GM23338 (cell line): ENCODE data around the gene EGR1. TPM values are rescaled to one million over a fixed set of nuclear protein-coding genes. Genes with fewer than 3 reads are reported as not detected.

Experiments
- ATAC-seq: fragments of 200-7000 bp; cut with Tn5 transposase; 3 replicates; pipeline ENCODE4 v1.9.1; 2020
- DNase-seq: peaks from one replicate; pipeline ENCODE4 v3.0.0-alpha.2; 2015; ENCODE audit warnings: low spot score
- H2AFZ ChIP-seq: fragments of 200-600 bp; sonication (generic); 2 replicates; pipeline ENCODE4 v1.8.0; 2016; ENCODE audit warnings: antibody characterized with exemption, mild to moderate bottlenecking, moderate library complexity
- H3F3A ChIP-seq: fragments of 200-600 bp; sonication (generic); replicated peaks from 2 replicates; pipeline ENCODE4 v1.8.0; 2017; ENCODE audit warnings: antibody characterized with exemption, mixed run types, low read depth
- H3K27ac ChIP-seq: fragments of 200-600 bp; sonication (generic); 2 replicates; pipeline ENCODE4 v1.6.1; 2016; ENCODE audit warnings: low read depth
- H3K27me3 ChIP-seq: fragments of 200-600 bp; sonication (generic); 2 replicates; pipeline ENCODE4 v1.8.0; 2016; ENCODE audit warnings: mild to moderate bottlenecking, mixed run types, moderate library complexity; ENCODE audit not compliant: insufficient read depth
- H3K36me3 ChIP-seq: fragments of 200-600 bp; sonication (generic); 2 replicates; pipeline ENCODE4 v1.8.0; 2016; ENCODE audit warnings: mild to moderate bottlenecking; ENCODE audit not compliant: insufficient read depth
- H3K4me1 ChIP-seq: fragments of 200-600 bp; sonication (generic); 2 replicates; pipeline ENCODE4 v1.8.0; 2016; ENCODE audit warnings: mild to moderate bottlenecking, moderate library complexity; ENCODE audit not compliant: insufficient read depth
- H3K4me2 ChIP-seq: fragments of 200-600 bp; sonication (generic); 2 replicates; pipeline ENCODE4 v1.7.1; 2017; ENCODE audit warnings: mixed run types
- H3K4me3 ChIP-seq: fragments of 200-600 bp; sonication (generic); 2 replicates; pipeline ENCODE4 v1.6.1; 2016; ENCODE audit warnings: mixed run types
- H3K79me2 ChIP-seq: fragments of 200-600 bp; sonication (generic); replicated peaks from 2 replicates; pipeline ENCODE4 v1.8.0; 2017; ENCODE audit warnings: mild to moderate bottlenecking; ENCODE audit not compliant: insufficient read depth
- H3K9me2 ChIP-seq: fragments of 200-600 bp; sonication (generic); 2 replicates; pipeline ENCODE4 v1.8.0; 2017; ENCODE audit not compliant: insufficient read depth
- H4K20me1 ChIP-seq: fragments of 200-600 bp; sonication (generic); replicated peaks from 2 replicates; pipeline ENCODE4 v1.8.0; 2017; ENCODE audit warnings: mild to moderate bottlenecking; ENCODE audit not compliant: insufficient read depth
- H3K27ac Mint-ChIP-seq: 2 replicates; pipeline ENCODE4 v1.8.0; 2020; ENCODE audit warnings: inconsistent platforms, mild to moderate bottlenecking, moderate library complexity, mixed read lengths
- H3K27me3 Mint-ChIP-seq: 3 replicates; pipeline ENCODE4 v1.8.0; 2022; ENCODE audit warnings: low read depth, mild to moderate bottlenecking, moderate library complexity, mixed read lengths, inconsistent platforms; ENCODE audit not compliant: insufficient read depth, poor library complexity
- H3K36me3 Mint-ChIP-seq: 3 replicates; pipeline ENCODE4 v1.8.0; 2021; ENCODE audit warnings: low read depth, mild to moderate bottlenecking, inconsistent platforms, moderate library complexity, mixed read lengths
- H3K4me1 Mint-ChIP-seq: 3 replicates; pipeline ENCODE4 v1.8.0; 2020; ENCODE audit warnings: mild to moderate bottlenecking, inconsistent platforms, mixed read lengths
- H3K4me3 Mint-ChIP-seq: 3 replicates; pipeline ENCODE4 v1.8.0; 2021; ENCODE audit warnings: moderate library complexity, mild to moderate bottlenecking, inconsistent platforms, mixed read lengths
- H3K9me3 Mint-ChIP-seq: 3 replicates; pipeline ENCODE4 v1.8.0; 2020; ENCODE audit warnings: moderate library complexity, mild to moderate bottlenecking, inconsistent platforms, mixed read lengths
- CREB1 ChIP-seq: fragments of 250-450 bp; sonication (Bioruptor Pico); IDR thresholded peaks from 2 replicates; pipeline ENCODE4 v1.5.0; 2020; ENCODE audit warnings: low read depth, mild to moderate bottlenecking, moderate library complexity
- EZH2 ChIP-seq: fragments of 200-600 bp; sonication (generic); IDR thresholded peaks from one replicate; pipeline ENCODE4 v1.8.0; 2017; ENCODE audit warnings: antibody characterized with exemption, mild to moderate bottlenecking, low read depth; ENCODE audit not compliant: unreplicated experiment
- EZH2phosphoT487 ChIP-seq: fragments of 200-600 bp; sonication (generic); IDR thresholded peaks from one replicate; pipeline ENCODE4 v1.8.1; 2018; ENCODE audit warnings: antibody characterized with exemption; ENCODE audit not compliant: unreplicated experiment
- JUNB ChIP-seq: IDR thresholded peaks from one replicate; pipeline ENCODE4 v1.6.1; 2016; ENCODE audit warnings: antibody characterized with exemption; ENCODE audit not compliant: unreplicated experiment
- NANOG ChIP-seq: IDR thresholded peaks from 2 replicates; pipeline ENCODE4 v1.6.1; 2016; ENCODE audit warnings: antibody characterized with exemption, borderline replicate concordance
- POLR2AphosphoS5 ChIP-seq: IDR thresholded peaks from 2 replicates; pipeline ENCODE4 v1.6.1; 2016; ENCODE audit warnings: antibody characterized with exemption, low read depth
- STAT1 ChIP-seq: IDR thresholded peaks from one replicate; pipeline ENCODE4 v1.6.1; 2016; ENCODE audit warnings: antibody characterized with exemption; ENCODE audit not compliant: unreplicated experiment
- ZNF114 ChIP-seq: fragments of 250-450 bp; sonication (Bioruptor Pico); IDR thresholded peaks from 2 replicates; pipeline ENCODE4 v1.5.0; 2020; ENCODE audit warnings: mild to moderate bottlenecking, moderate library complexity
- ZNF331 ChIP-seq: fragments of 250-450 bp; sonication (Bioruptor Pico); IDR thresholded peaks from 2 replicates; pipeline ENCODE4 v1.5.0; 2020; ENCODE audit warnings: low read depth, mild to moderate bottlenecking, moderate library complexity
- polyA plus RNA-seq: library from polyadenylated mRNA; unstranded; fragments of >200 nt; fragmentation: Nextera tagmentation; extraction: Ambion mirVana; gene quantifications from 2 replicates; pipeline ENCODE4 v1.2.1, GENCODE V29; 2016
- total RNA-seq: library from RNA; depleted of rRNA; stranded (reverse); fragments of >200 nt; shearing (Covaris generic); gene quantifications from 2 replicates; pipeline ENCODE4 v1.2.3, GENCODE V29; 2014
- TF ChIP-seq, protein P1 (sequence below): fragments of 250-450 bp; sonication (Bioruptor Pico); IDR thresholded peaks from 2 replicates; pipeline ENCODE4 v1.5.0; 2020; ENCODE audit warnings: mild to moderate bottlenecking, moderate library complexity
- TF ChIP-seq, protein P2 (sequence below): IDR thresholded peaks from one replicate; pipeline ENCODE4 v1.6.1; 2018; ENCODE audit warnings: antibody characterized with exemption; ENCODE audit not compliant: unreplicated experiment
- TF ChIP-seq, protein P3 (sequence below): IDR thresholded peaks from 2 replicates; pipeline ENCODE4 v1.6.1; 2016; ENCODE audit warnings: antibody characterized with exemption
- TF ChIP-seq, protein P4 (sequence below), 2 experiments: fragments of 200-600 bp in 1 of 2; sonication (generic) in 1 of 2; conservative IDR thresholded peaks; 2 replicates each; pipeline versions ENCODE4 v1.5.1 to v1.6.1; 2016 to 2017; ENCODE audit warnings: antibody characterized with exemption in 2 of 2, low read depth in 2 of 2, mild to moderate bottlenecking in 2 of 2, moderate library complexity in 1 of 2

The EGR1 gene
- total and polyA plus RNA-seq, 2 experiments from 2014 or later: 13.5 to 60.3 TPM

DNA sequence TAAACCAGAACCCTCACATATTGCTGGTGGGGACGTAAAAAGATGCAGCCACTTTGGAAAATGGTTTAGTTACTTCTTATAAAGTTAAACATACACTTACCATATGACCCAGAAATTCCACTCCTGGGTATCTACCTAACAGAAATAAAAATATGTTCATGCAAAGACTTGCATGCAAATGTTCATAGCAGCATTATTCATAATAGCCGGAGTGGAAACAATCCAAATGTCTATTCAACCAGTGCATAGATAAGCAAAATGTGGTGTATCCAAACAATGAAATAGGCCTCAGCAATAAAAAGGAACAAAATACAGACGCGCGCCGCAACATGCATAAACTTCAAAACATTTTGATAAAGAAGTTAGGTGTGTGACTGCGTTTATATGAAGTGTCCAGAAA lies 11.6 kb downstream of the EGR1 start:
- Mint-ChIP-seq H3K27ac (no peak overlapping the region), H3K36me3 (no peaks in the 10 kb centered on the region), H3K4me3 (no peak overlapping the region), H3K4me1 (peaks cover 7% of the 10 kb centered on the region; the same call in 2 of the 3 replicates), H3K27me3 (peaks cover 7% of the 10 kb centered on the region), H3K9me3 (no peaks in the 10 kb centered on the region)
- no peaks in the 10 kb centered on the region for H3F3A ChIP-seq
- no peaks in the 10 kb centered on the region for H3K79me2 ChIP-seq
- DNase-seq (no peak), ATAC-seq (no peak)
- H3K4me1 ChIP-seq: peaks cover 5% of the 10 kb centered on the region
- no peaks in the 10 kb centered on the region for H3K27me3 ChIP-seq
- no peaks in the 10 kb centered on the region for H3K9me2 ChIP-seq
- no peak overlapping the region for H2AFZ ChIP-seq
- H3K4me2 ChIP-seq: no peak overlapping the region
- H3K27ac ChIP-seq: no peak overlapping the region
- no peak overlapping the region for H3K4me3 ChIP-seq
- no peaks in the 10 kb centered on the region for H3K36me3 ChIP-seq
- H4K20me1 ChIP-seq: no peaks in the 10 kb centered on the region
- TF ChIP-seq JUNB (no peak), CREB1 (CRISPR knock-in tag) (no peak), EZH2phosphoT487 (no peak), ZNF331 (no peak), NANOG (no peak), EZH2 (no peak), STAT1 (no peak), POLR2AphosphoS5 (no peak), ZNF114 (CRISPR knock-in tag) (no peak)
- TF ChIP-seq, protein P1, sequence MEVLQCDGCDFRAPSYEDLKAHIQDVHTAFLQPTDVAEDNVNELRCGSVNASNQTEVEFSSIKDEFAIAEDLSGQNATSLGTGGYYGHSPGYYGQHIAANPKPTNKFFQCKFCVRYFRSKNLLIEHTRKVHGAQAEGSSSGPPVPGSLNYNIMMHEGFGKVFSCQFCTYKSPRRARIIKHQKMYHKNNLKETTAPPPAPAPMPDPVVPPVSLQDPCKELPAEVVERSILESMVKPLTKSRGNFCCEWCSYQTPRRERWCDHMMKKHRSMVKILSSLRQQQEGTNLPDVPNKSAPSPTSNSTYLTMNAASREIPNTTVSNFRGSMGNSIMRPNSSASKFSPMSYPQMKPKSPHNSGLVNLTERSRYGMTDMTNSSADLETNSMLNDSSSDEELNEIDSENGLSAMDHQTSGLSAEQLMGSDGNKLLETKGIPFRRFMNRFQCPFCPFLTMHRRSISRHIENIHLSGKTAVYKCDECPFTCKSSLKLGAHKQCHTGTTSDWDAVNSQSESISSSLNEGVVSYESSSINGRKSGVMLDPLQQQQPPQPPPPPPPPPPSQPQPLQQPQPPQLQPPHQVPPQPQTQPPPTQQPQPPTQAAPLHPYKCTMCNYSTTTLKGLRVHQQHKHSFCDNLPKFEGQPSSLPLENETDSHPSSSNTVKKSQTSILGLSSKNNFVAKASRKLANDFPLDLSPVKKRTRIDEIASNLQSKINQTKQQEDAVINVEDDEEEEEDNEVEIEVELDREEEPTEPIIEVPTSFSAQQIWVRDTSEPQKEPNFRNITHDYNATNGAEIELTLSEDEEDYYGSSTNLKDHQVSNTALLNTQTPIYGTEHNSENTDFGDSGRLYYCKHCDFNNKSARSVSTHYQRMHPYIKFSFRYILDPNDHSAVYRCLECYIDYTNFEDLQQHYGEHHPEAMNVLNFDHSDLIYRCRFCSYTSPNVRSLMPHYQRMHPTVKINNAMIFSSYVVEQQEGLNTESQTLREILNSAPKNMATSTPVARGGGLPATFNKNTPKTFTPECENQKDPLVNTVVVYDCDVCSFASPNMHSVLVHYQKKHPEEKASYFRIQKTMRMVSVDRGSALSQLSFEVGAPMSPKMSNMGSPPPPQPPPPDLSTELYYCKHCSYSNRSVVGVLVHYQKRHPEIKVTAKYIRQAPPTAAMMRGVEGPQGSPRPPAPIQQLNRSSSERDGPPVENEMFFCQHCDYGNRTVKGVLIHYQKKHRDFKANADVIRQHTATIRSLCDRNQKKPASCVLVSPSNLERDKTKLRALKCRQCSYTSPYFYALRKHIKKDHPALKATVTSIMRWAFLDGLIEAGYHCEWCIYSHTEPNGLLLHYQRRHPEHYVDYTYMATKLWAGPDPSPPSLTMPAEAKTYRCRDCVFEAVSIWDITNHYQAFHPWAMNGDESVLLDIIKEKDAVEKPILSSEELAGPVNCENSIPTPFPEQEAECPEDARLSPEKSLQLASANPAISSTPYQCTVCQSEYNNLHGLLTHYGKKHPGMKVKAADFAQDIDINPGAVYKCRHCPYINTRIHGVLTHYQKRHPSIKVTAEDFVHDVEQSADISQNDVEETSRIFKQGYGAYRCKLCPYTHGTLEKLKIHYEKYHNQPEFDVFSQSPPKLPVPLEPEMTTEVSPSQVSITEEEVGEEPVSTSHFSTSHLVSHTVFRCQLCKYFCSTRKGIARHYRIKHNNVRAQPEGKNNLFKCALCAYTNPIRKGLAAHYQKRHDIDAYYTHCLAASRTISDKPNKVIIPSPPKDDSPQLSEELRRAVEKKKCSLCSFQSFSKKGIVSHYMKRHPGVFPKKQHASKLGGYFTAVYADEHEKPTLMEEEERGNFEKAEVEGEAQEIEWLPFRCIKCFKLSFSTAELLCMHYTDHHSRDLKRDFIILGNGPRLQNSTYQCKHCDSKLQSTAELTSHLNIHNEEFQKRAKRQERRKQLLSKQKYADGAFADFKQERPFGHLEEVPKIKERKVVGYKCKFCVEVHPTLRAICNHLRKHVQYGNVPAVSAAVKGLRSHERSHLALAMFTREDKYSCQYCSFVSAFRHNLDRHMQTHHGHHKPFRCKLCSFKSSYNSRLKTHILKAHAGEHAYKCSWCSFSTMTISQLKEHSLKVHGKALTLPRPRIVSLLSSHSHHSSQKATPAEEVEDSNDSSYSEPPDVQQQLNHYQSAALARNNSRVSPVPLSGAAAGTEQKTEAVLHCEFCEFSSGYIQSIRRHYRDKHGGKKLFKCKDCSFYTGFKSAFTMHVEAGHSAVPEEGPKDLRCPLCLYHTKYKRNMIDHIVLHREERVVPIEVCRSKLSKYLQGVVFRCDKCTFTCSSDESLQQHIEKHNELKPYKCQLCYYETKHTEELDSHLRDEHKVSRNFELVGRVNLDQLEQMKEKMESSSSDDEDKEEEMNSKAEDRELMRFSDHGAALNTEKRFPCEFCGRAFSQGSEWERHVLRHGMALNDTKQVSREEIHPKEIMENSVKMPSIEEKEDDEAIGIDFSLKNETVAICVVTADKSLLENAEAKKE (CRISPR knock-in tag): no peak
- TF ChIP-seq, protein P2, sequence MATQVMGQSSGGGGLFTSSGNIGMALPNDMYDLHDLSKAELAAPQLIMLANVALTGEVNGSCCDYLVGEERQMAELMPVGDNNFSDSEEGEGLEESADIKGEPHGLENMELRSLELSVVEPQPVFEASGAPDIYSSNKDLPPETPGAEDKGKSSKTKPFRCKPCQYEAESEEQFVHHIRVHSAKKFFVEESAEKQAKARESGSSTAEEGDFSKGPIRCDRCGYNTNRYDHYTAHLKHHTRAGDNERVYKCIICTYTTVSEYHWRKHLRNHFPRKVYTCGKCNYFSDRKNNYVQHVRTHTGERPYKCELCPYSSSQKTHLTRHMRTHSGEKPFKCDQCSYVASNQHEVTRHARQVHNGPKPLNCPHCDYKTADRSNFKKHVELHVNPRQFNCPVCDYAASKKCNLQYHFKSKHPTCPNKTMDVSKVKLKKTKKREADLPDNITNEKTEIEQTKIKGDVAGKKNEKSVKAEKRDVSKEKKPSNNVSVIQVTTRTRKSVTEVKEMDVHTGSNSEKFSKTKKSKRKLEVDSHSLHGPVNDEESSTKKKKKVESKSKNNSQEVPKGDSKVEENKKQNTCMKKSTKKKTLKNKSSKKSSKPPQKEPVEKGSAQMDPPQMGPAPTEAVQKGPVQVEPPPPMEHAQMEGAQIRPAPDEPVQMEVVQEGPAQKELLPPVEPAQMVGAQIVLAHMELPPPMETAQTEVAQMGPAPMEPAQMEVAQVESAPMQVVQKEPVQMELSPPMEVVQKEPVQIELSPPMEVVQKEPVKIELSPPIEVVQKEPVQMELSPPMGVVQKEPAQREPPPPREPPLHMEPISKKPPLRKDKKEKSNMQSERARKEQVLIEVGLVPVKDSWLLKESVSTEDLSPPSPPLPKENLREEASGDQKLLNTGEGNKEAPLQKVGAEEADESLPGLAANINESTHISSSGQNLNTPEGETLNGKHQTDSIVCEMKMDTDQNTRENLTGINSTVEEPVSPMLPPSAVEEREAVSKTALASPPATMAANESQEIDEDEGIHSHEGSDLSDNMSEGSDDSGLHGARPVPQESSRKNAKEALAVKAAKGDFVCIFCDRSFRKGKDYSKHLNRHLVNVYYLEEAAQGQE: no peak
- TF ChIP-seq, protein P3, sequence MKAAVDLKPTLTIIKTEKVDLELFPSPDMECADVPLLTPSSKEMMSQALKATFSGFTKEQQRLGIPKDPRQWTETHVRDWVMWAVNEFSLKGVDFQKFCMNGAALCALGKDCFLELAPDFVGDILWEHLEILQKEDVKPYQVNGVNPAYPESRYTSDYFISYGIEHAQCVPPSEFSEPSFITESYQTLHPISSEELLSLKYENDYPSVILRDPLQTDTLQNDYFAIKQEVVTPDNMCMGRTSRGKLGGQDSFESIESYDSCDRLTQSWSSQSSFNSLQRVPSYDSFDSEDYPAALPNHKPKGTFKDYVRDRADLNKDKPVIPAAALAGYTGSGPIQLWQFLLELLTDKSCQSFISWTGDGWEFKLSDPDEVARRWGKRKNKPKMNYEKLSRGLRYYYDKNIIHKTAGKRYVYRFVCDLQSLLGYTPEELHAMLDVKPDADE: no peak
- TF ChIP-seq, protein P4, sequence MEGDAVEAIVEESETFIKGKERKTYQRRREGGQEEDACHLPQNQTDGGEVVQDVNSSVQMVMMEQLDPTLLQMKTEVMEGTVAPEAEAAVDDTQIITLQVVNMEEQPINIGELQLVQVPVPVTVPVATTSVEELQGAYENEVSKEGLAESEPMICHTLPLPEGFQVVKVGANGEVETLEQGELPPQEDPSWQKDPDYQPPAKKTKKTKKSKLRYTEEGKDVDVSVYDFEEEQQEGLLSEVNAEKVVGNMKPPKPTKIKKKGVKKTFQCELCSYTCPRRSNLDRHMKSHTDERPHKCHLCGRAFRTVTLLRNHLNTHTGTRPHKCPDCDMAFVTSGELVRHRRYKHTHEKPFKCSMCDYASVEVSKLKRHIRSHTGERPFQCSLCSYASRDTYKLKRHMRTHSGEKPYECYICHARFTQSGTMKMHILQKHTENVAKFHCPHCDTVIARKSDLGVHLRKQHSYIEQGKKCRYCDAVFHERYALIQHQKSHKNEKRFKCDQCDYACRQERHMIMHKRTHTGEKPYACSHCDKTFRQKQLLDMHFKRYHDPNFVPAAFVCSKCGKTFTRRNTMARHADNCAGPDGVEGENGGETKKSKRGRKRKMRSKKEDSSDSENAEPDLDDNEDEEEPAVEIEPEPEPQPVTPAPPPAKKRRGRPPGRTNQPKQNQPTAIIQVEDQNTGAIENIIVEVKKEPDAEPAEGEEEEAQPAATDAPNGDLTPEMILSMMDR (conservative IDR thresholded peaks at IDR 0.05; ENCODE audit: low read depth in 2 of 2): no peak
